ENCODE data around the gene DCLK1. TPM values are rescaled to one million over a fixed set of nuclear protein-coding genes. Genes with fewer than 3 reads are reported as not detected.

The DCLK1 gene
- total RNA-seq, 1 donor from 2014 or later = 210 TPM

- no peak for DNase-seq (ENCODE audit: low read depth)
These were observed 408.6 kb downstream of the DCLK1 start for GRCh38 chr13:35722458-35723052.

GRCh38 chr13:35720690-35721554 is 410.3 kb downstream of the DCLK1 start:
- peak; percentile 57 for DNase-seq (ENCODE audit: low read depth)

GRCh38 chr13:35720290-35720689 is 410.9 kb downstream of the DCLK1 start:
- DNase-seq (ENCODE audit: low read depth) = no peak

Other genes starting within 250 kb of the DCLK1 start
- 23.7 and 125 TPM in 2 replicates for gene SOHLH2, start 83.2 kb upstream of the DCLK1 start, total RNA-seq
- gene CCDC169, start 166.4 kb upstream of the DCLK1 start, total RNA-seq = 25.4 and 28.1 TPM in 2 replicates
- gene SPART, start 215.0 kb upstream of the DCLK1 start, total RNA-seq = 120 and 153 TPM in 2 replicates